C4-2B (cell line): ENCODE results near the gene COL15A1.

Experiments used
- CTCF ChIP-seq: fragments of 450-650 bp; conservative IDR thresholded peaks from 2 replicates; pipeline ENCODE4 v1.5.1; 2017; ENCODE audit warnings: mild to moderate bottlenecking
- ZFX ChIP-seq: fragments of 450-650 bp; IDR thresholded peaks from 2 replicates; pipeline ENCODE4 v1.6.1; 2017

- no peak for TF ChIP-seq CTCF
- TF ChIP-seq ZFX, result no peak
These were observed 43.0 kb upstream of the COL15A1 start for GRCh38 chr9:98900725-98901124.
